CD14-positive monocyte (primary cell): ENCODE data around the gene CCDC88B. TPM values are rescaled to one million over a fixed set of nuclear protein-coding genes. Genes with fewer than 3 reads are reported as not detected.

Experiments
- DNase-seq, 3 donors: peaks; one replicate each; pipeline ENCODE4 v3.0.0-alpha.2; 2011 to 2022
- H2AFZ ChIP-seq: 2 replicates; pipeline ENCODE4 v1.6.0; 2012; ENCODE audit warnings: mild to moderate bottlenecking, low read depth, low read length, inconsistent platforms; ENCODE audit not compliant: insufficient read depth, poor library complexity, severe bottlenecking
- H3K27ac ChIP-seq, 2 donors: 1 replicate in 1 of 2; 2 replicates in 1 of 2; pipeline ENCODE4 v1.5.1; 2012 to 2013; ENCODE audit warnings: low read length in 2 of 2, control low read depth in 1 of 2, inconsistent platforms in 1 of 2, low read depth in 1 of 2, mild to moderate bottlenecking in 1 of 2
- H3K27me3 ChIP-seq, 2 donors: one replicate each; pipeline versions ENCODE4 v1.6.0 to v1.6.1; 2011 to 2013; ENCODE audit warnings: low read length in 2 of 2; ENCODE audit not compliant: control insufficient read depth in 2 of 2, insufficient read depth in 2 of 2
- H3K36me3 ChIP-seq, 2 donors: replicated peaks in 1 of 2; 1 replicate in 1 of 2; 2 replicates in 1 of 2; pipeline versions ENCODE4 v1.5.1 to v1.6.1; 2012 to 2013; ENCODE audit warnings: low read length in 2 of 2, control low read depth in 1 of 2, inconsistent platforms in 1 of 2, mild to moderate bottlenecking in 1 of 2; ENCODE audit not compliant: insufficient read depth in 2 of 2, control insufficient read depth in 1 of 2
- H3K4me1 ChIP-seq, 2 donors: 1 replicate in 1 of 2; 2 replicates in 1 of 2; pipeline versions ENCODE4 v1.5.1 to v1.6.1; 2012 to 2013; ENCODE audit warnings: low read length in 2 of 2, control low read depth in 1 of 2, inconsistent platforms in 1 of 2, mild to moderate bottlenecking in 1 of 2, moderate library complexity in 1 of 2; ENCODE audit not compliant: insufficient read depth in 2 of 2, control insufficient read depth in 1 of 2
- H3K4me2 ChIP-seq: replicated peaks from 2 replicates; pipeline ENCODE3; 2012; ENCODE audit warnings: low read length, moderate library complexity, mild to moderate bottlenecking; ENCODE audit not compliant: poor library complexity, severe bottlenecking; ENCODE audit errors: extremely low read depth
- H3K4me3 ChIP-seq, 3 experiments: fragments of 200-600 bp in 1 of 3; sonication (generic) in 1 of 3; replicated peaks in 1 of 3; 1 replicate in 2 of 3; 2 replicates in 1 of 3; pipeline ENCODE4 v1.5.1; 2011 to 2013; ENCODE audit warnings: low read length in 3 of 3, mild to moderate bottlenecking in 3 of 3, control low read depth in 2 of 3, low read depth in 2 of 3, inconsistent platforms in 1 of 3, moderate library complexity in 1 of 3
- H3K79me2 ChIP-seq: 2 replicates; pipeline ENCODE4 v1.6.0; 2012; ENCODE audit warnings: mild to moderate bottlenecking, control low read depth, inconsistent platforms, low read length, moderate library complexity; ENCODE audit not compliant: insufficient read depth
- H3K9ac ChIP-seq: 2 replicates; pipeline ENCODE4 v1.6.0; 2017; ENCODE audit warnings: low read length, mild to moderate bottlenecking; ENCODE audit not compliant: insufficient read depth, poor library complexity, severe bottlenecking
- H3K9me3 ChIP-seq, 2 donors: replicated peaks in 1 of 2; 1 replicate in 1 of 2; 2 replicates in 1 of 2; pipeline versions ENCODE4 v1.5.1 to v1.6.1; 2012 to 2013; ENCODE audit warnings: low read length in 2 of 2, control low read depth in 1 of 2; ENCODE audit not compliant: control insufficient read depth in 1 of 2, insufficient read depth in 1 of 2
- H4K20me1 ChIP-seq: 2 replicates; pipeline ENCODE4 v1.6.0; 2012; ENCODE audit warnings: mild to moderate bottlenecking, low read length, control low read depth, moderate library complexity; ENCODE audit not compliant: insufficient read depth
- H3K27ac Mint-ChIP-seq, 7 donors: one replicate each; pipeline ENCODE4 v1.8.0; 2020; ENCODE audit warnings: mild to moderate bottlenecking in 7 of 7, mixed read lengths in 7 of 7, moderate library complexity in 6 of 7, inconsistent platforms in 2 of 7
- H3K27me3 Mint-ChIP-seq, 3 donors: one replicate each; pipeline ENCODE4 v1.8.0; 2021 to 2022; ENCODE audit warnings: low read depth in 3 of 3, mild to moderate bottlenecking in 3 of 3, mixed read lengths in 3 of 3, moderate library complexity in 3 of 3, inconsistent platforms in 1 of 3
- H3K36me3 Mint-ChIP-seq, 2 donors: one replicate each; pipeline ENCODE4 v1.8.0; 2020; ENCODE audit warnings: mixed read lengths in 2 of 2, inconsistent platforms in 1 of 2, mild to moderate bottlenecking in 1 of 2
- H3K4me1 Mint-ChIP-seq: one replicate; pipeline ENCODE4 v1.8.0; 2020; ENCODE audit warnings: mild to moderate bottlenecking, mixed read lengths
- H3K4me3 Mint-ChIP-seq, 2 donors: one replicate each; pipeline ENCODE4 v1.8.0; 2020; ENCODE audit warnings: mild to moderate bottlenecking in 2 of 2, mixed read lengths in 2 of 2, moderate library complexity in 1 of 2
- H3K9me3 Mint-ChIP-seq, 7 donors: one replicate each; pipeline ENCODE4 v1.8.0; 2020 to 2022; ENCODE audit warnings: mixed read lengths in 7 of 7, mild to moderate bottlenecking in 6 of 7, moderate library complexity in 6 of 7, inconsistent platforms in 2 of 7
- WGBS: methylation state at CpG from one replicate; pipeline ENCODE4 v1.1.5; 2013; ENCODE audit warnings: missing lambda C conversion rate; ENCODE audit not compliant: insufficient coverage; 5-methylcytosine and 5-hydroxymethylcytosine counted together
- intact Hi-C, 2 donors: fragments of 100-400 bp; cut with micrococcal nuclease; formaldehyde crosslinking; loops; one replicate each; pipeline versions ENCODE4 v1.15.0 to v1.15.1; 2023
- polyA plus RNA-seq, 3 donors: library from polyadenylated mRNA; depleted of rRNA in 1 of 3; unstranded in 2 of 3; stranded (reverse) in 1 of 3; fragments of 300-500 nt in 2 of 3; fragments of >200 nt in 1 of 3; fragmentation: Illumina TruSeq in 2 of 3; gene quantifications; 1 replicate in 2 of 3; 2 replicates in 1 of 3; pipeline ENCODE4 v1.2.3, GENCODE V29; 2012 to 2021
- TF ChIP-seq, protein P1 (sequence below): fragments of 200-600 bp; IDR thresholded peaks from one replicate; pipeline ENCODE4 v1.8.0; 2022; ENCODE audit warnings: antibody characterized with exemption, mild to moderate bottlenecking

CCDC88B gene
- polyA plus RNA-seq, 3 donors, result 8.2 to 215 (median 18.9) TPM

DNA sequence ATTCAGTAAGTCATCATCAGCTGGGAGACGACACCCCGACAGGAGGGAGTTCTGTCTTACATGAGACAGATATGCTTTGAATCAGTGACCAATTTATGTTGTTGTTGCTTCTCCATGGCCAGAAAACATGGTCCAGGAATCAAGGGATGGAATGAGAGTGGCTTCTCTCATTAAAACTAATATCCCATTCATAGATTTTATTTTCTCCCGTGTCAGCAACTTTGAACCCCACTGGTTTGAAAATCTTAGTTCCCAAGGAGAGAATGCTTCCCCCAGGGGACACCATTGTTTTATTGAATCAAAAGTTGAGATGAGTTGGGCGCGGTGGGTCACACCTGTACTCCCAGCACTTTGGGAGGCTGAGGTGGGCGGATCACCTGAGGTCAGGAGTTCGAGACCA is 61.8 kb downstream of the CCDC88B start:
- intact Hi-C loops, result loop anchor here in 1 of 2 donors (5.0 kb wide), 1 partner anchor 36 kb away; no protein-coding TSS in a partner anchor
- H3K4me2 ChIP-seq, result no peak overlapping the region

DNA sequence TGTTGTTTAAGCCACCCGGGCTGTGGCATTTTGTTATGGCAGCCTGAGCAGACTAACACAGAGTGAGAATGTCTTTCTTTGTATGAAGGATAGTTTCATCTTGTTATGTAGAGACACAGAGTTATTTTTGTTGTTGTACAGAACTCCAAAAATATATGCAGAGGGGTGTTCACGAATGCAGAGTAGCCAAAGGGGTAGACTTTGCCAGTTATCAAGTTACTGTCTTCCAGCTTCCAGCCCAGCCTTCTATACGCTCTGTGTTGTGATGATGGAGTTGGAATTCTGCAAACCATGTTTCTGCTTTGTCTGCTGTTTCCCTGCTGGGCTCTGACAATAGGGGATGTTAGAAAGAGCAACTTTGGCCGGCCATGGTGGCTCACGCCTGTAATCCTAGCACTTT is 63.1 kb downstream of the CCDC88B start:
- intact Hi-C loops, result loop anchor here in 1 of 2 donors (5.0 kb wide), 1 partner anchor 34 kb away; no protein-coding TSS in a partner anchor
- no peaks in the 10 kb centered on the region for H3K79me2 ChIP-seq
- no peak for DNase-seq

More for the DNA sequence above, 61.8 kb downstream of the CCDC88B start:
- Histone ChIP-seq H3K9ac (no peak overlapping the region), H3K79me2 (no peaks in the 10 kb centered on the region), H3K9me3 (no peaks in the 10 kb centered on the region), H3K36me3 (no peaks in the 10 kb centered on the region), H4K20me1 (no peaks in the 10 kb centered on the region), H2AFZ (no peak overlapping the region), H3K27ac (no peak overlapping the region), H3K4me1 (peaks cover 45 to 57% of the 10 kb centered on the region in 2 donors), H3K4me3 (no peak overlapping the region), H3K27me3 (no peaks in the 10 kb centered on the region)
- H3K27me3 Mint-ChIP-seq, result peaks cover 0 to 2% (median 1%) of the 10 kb centered on the region in 3 donors
- no peak overlapping the region for H3K27ac Mint-ChIP-seq
- 100% methylated on average over 2 of the region's 7 CpGs for WGBS
- TF ChIP-seq, protein P1, sequence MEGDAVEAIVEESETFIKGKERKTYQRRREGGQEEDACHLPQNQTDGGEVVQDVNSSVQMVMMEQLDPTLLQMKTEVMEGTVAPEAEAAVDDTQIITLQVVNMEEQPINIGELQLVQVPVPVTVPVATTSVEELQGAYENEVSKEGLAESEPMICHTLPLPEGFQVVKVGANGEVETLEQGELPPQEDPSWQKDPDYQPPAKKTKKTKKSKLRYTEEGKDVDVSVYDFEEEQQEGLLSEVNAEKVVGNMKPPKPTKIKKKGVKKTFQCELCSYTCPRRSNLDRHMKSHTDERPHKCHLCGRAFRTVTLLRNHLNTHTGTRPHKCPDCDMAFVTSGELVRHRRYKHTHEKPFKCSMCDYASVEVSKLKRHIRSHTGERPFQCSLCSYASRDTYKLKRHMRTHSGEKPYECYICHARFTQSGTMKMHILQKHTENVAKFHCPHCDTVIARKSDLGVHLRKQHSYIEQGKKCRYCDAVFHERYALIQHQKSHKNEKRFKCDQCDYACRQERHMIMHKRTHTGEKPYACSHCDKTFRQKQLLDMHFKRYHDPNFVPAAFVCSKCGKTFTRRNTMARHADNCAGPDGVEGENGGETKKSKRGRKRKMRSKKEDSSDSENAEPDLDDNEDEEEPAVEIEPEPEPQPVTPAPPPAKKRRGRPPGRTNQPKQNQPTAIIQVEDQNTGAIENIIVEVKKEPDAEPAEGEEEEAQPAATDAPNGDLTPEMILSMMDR, result no peak
- no peak for DNase-seq
- peaks cover 0 to 4% (median 2%) of the 10 kb centered on the region in 7 donors for H3K9me3 Mint-ChIP-seq
- H3K4me3 Mint-ChIP-seq, result no peak overlapping the region
- H3K4me1 Mint-ChIP-seq, result peaks cover 63% of the 10 kb centered on the region
- H3K36me3 Mint-ChIP-seq, result peaks cover 0 to 2% of the 10 kb centered on the region in 2 donors

More for the DNA sequence above, 63.1 kb downstream of the CCDC88B start:
- WGBS, result 100% methylated on average over 3 of the region's 5 CpGs
- Histone ChIP-seq H2AFZ (no peak overlapping the region), H3K36me3 (no peaks in the 10 kb centered on the region), H4K20me1 (no peaks in the 10 kb centered on the region), H3K27ac (no peak overlapping the region), H3K27me3 (no peaks in the 10 kb centered on the region), H3K4me1 (peaks cover 38 to 50% of the 10 kb centered on the region in 2 donors), H3K9me3 (no peaks in the 10 kb centered on the region), H3K4me2 (no peak overlapping the region), H3K9ac (no peak overlapping the region), H3K4me3 (no peak overlapping the region)
- H3K9me3 Mint-ChIP-seq, result peaks cover 0 to 4% (median 2%) of the 10 kb centered on the region in 7 donors
- H3K27me3 Mint-ChIP-seq, result peaks cover 0 to 2% (median 1%) of the 10 kb centered on the region in 3 donors
- peaks cover 59% of the 10 kb centered on the region for H3K4me1 Mint-ChIP-seq
- no peak overlapping the region for H3K4me3 Mint-ChIP-seq
- H3K36me3 Mint-ChIP-seq, result peaks cover 0 to 2% of the 10 kb centered on the region in 2 donors
- no peak overlapping the region for H3K27ac Mint-ChIP-seq
- TF ChIP-seq, protein P1, result no peak
